NB4 (cell line): ENCODE results near the gene PCLO.

Source experiments
- CTCF ChIP-seq: IDR thresholded peaks from one replicate; pipeline ENCODE4 v1.5.1; 2012; ENCODE audit warnings: low read depth, low read length
- POLR2A ChIP-seq: IDR thresholded peaks from 2 replicates; pipeline ENCODE4 v1.6.1; 2011; ENCODE audit warnings: mild to moderate bottlenecking; ENCODE audit not compliant: insufficient read length; ENCODE audit errors: extremely low read depth
- TF ChIP-seq, protein P1 (sequence below): IDR thresholded peaks from 2 replicates; pipeline ENCODE4 v1.6.1; 2011; ENCODE audit warnings: low read depth, low read length

DNA sequence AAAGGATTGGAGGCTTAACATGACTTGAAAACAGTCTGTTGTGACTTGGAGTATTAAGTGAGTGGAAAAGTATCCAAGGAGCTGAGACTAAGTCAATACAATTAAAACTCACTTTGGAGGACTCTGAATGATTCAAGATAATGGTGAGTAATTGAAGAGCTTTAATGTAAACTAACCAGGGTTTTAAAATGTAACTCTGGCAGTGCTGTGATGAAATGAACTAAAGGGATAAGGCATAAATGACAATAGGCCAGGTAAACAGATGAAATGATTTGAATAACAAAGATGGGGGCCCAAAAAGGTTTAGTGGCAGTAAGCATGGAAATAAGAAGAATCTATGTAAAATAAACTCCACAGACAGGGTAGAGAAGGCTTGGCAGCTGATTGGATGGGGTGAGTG, 402.6 kb downstream of the PCLO start:
- TF ChIP-seq CTCF = no peak
- TF ChIP-seq, protein P1, sequence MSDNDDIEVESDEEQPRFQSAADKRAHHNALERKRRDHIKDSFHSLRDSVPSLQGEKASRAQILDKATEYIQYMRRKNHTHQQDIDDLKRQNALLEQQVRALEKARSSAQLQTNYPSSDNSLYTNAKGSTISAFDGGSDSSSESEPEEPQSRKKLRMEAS = no peak
- TF ChIP-seq POLR2A = no peak
